ENCODE measurements around the gene CCDC136.

CCDC136 gene

DNA sequence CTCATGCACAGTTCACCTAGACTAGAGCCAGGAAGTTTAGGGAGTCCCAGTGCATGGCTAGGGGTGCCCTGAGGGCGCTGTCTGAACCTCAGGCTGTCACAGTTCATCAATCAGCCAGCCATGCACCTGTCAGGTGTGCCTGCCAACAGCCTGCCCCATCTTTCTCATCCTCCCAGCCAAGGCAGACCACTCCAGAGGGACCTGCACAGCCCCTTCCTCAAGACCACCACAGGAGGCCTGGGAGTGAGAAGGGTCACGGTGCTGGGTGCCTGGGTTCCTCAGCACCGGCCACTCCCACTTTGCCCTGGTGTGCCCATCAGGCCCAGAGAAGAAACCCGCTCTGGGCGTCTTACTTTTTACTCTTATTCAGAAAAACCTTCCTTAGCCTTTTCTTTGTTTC, 79.3 kb downstream of the CCDC136 start:
- no peak overlapping the region for H3K4me3 ChIP-seq (ENCODE audit: low read depth, low read length)
- no peak for TF ChIP-seq CTCF (IDR thresholded peaks at IDR 0.05; ENCODE audit: low read depth, low read length)
